H1 (cell line): ENCODE data around the gene CELF4. TPM values are rescaled to one million over a fixed set of nuclear protein-coding genes. Genes with fewer than 3 reads are reported as not detected.

Source experiments
- CTCF ChIA-PET: fragments of 300-600 bp; sonication (Branson Sonifier 250); formaldehyde crosslinking; loops from one replicate; lab custom pipeline; 2021; ENCODE audit not compliant: partially characterized antibody; lab: Charles Lee
- POLR2A ChIA-PET: fragments of 300-600 bp; sonication (Branson Sonifier 250); formaldehyde crosslinking; loops from one replicate; lab custom pipeline; 2021; ENCODE audit warnings: inconsistent platforms; ENCODE audit not compliant: partially characterized antibody; lab: Charles Lee
- DNase-seq, 2 experiments: peaks; one replicate each; pipeline versions ENCODE4 v3.0.0 to v3.0.0-alpha.2; 2010 to 2022; ENCODE audit warnings: low spot score in 2 of 2, low read depth in 1 of 2, mixed read lengths in 1 of 2
- FAIRE-seq: peaks from 2 replicates; lab custom pipeline; 2011; peaks lifted over from hg19 to GRCh38; lab: Jason Lieb, UNC
- H2AFZ ChIP-seq: 2 replicates; pipeline ENCODE4 v1.8.1; 2012; ENCODE audit warnings: low read length, inconsistent platforms
- H2AK5ac ChIP-seq: 2 replicates; pipeline ENCODE4 v1.6.1; 2013; ENCODE audit warnings: low read depth, low read length
- H2BK120ac ChIP-seq: replicated peaks from 2 replicates; pipeline ENCODE3; 2013; ENCODE audit warnings: low read depth, low read length, inconsistent platforms
- H2BK12ac ChIP-seq: 2 replicates; pipeline ENCODE4 v1.6.1; 2013; ENCODE audit warnings: low read depth, low read length
- H2BK15ac ChIP-seq: 2 replicates; pipeline ENCODE4 v1.6.1; 2013; ENCODE audit warnings: low read length
- H2BK20ac ChIP-seq: 2 replicates; pipeline ENCODE4 v1.6.1; 2013; ENCODE audit warnings: low read length
- H2BK5ac ChIP-seq: 2 replicates; pipeline ENCODE4 v1.6.1; 2013; ENCODE audit warnings: low read depth, low read length
- H3K14ac ChIP-seq: 2 replicates; pipeline ENCODE4 v1.6.1; 2013; ENCODE audit warnings: inconsistent platforms; ENCODE audit not compliant: insufficient read length
- H3K18ac ChIP-seq: 2 replicates; pipeline ENCODE4 v1.6.1; 2013; ENCODE audit warnings: low read length; ENCODE audit errors: extremely low read depth
- H3K23ac ChIP-seq: 2 replicates; pipeline ENCODE4 v1.6.1; 2013; ENCODE audit warnings: inconsistent platforms; ENCODE audit not compliant: insufficient read length
- H3K23me2 ChIP-seq: 2 replicates; pipeline ENCODE4 v1.6.1; 2013; ENCODE audit warnings: low read depth, low read length
- H3K27ac ChIP-seq: 2 replicates; pipeline ENCODE4 v1.6.1; 2011; ENCODE audit warnings: low read depth, low read length, inconsistent platforms
- H3K27me3 ChIP-seq, 4 experiments: replicated peaks in 1 of 4; 1 replicate in 1 of 4; 2 replicates in 3 of 4; pipeline versions ENCODE4 v1.6.1 to v1.8.1; 2011 to 2013; ENCODE audit warnings: low read length in 3 of 4, mild to moderate bottlenecking in 3 of 4, inconsistent platforms in 2 of 4, mixed read lengths in 2 of 4, moderate library complexity in 1 of 4; ENCODE audit not compliant: control insufficient read depth in 3 of 4, insufficient read depth in 3 of 4; ENCODE audit errors: extremely low read depth in 1 of 4
- H3K36me3 ChIP-seq, 4 experiments: 2 replicates each; pipeline versions ENCODE4 v1.6.1 to v1.8.1; 2011 to 2013; ENCODE audit warnings: mild to moderate bottlenecking in 4 of 4, low read length in 3 of 4, moderate library complexity in 2 of 4, control low read depth in 1 of 4, inconsistent platforms in 1 of 4; ENCODE audit not compliant: insufficient read depth in 4 of 4, control insufficient read depth in 2 of 4
- H3K4ac ChIP-seq: replicated peaks from 2 replicates; pipeline ENCODE3; 2013; ENCODE audit warnings: low read length, low read depth, mixed read lengths, inconsistent platforms; ENCODE audit not compliant: insufficient read length
- H3K4me1 ChIP-seq, 4 experiments: replicated peaks in 1 of 4; 1 replicate in 1 of 4; 2 replicates in 3 of 4; pipeline versions ENCODE4 v1.6.1 to v1.8.1; 2011 to 2013; ENCODE audit warnings: low read length in 3 of 4, inconsistent platforms in 2 of 4, mixed read lengths in 1 of 4; ENCODE audit not compliant: insufficient read depth in 4 of 4, control insufficient read depth in 3 of 4
- H3K4me2 ChIP-seq, 2 experiments: 2 replicates each; pipeline versions ENCODE4 v1.6.1 to v1.8.1; 2011 to 2013; ENCODE audit warnings: low read depth in 2 of 2, low read length in 2 of 2, control low read depth in 1 of 2, inconsistent platforms in 1 of 2, mild to moderate bottlenecking in 1 of 2; ENCODE audit not compliant: insufficient read depth in 1 of 2
- H3K4me3 ChIP-seq, 4 experiments: fragments of 200-600, 300-600 bp in 1 of 4; sonication (generic), shearing (Covaris generic), sonication (Bioruptor Twin) in 1 of 4; 2 replicates each; pipeline versions ENCODE4 v1.5.1 to v1.8.1; 2011 to 2016; ENCODE audit warnings: low read length in 4 of 4, low read depth in 3 of 4, control low read depth in 2 of 4, inconsistent platforms in 2 of 4, mild to moderate bottlenecking in 2 of 4, mixed read lengths in 1 of 4, moderate library complexity in 1 of 4; ENCODE audit not compliant: insufficient read depth in 2 of 4; ENCODE audit errors: extremely low read depth in 1 of 4
- H3K56ac ChIP-seq: replicated peaks from 2 replicates; pipeline ENCODE3; 2013; ENCODE audit warnings: low read depth, mild to moderate bottlenecking, mixed read lengths, low read length, inconsistent platforms; ENCODE audit not compliant: insufficient read length
- H3K79me1 ChIP-seq: 2 replicates; pipeline ENCODE4 v1.6.1; 2013; ENCODE audit warnings: low read depth, low read length, control low read depth
- H3K79me2 ChIP-seq, 2 experiments: 2 replicates each; pipeline versions ENCODE4 v1.6.1 to v1.8.1; 2012 to 2013; ENCODE audit warnings: low read length in 2 of 2, mild to moderate bottlenecking in 2 of 2, inconsistent platforms in 1 of 2; ENCODE audit not compliant: insufficient read depth in 2 of 2, control insufficient read depth in 1 of 2
- H3K9ac ChIP-seq, 4 experiments: replicated peaks in 1 of 4; 1 replicate in 1 of 4; 2 replicates in 3 of 4; pipeline versions ENCODE4 v1.6.1 to v1.8.1; 2011 to 2013; ENCODE audit warnings: low read depth in 3 of 4, low read length in 3 of 4, control low read depth in 2 of 4, mild to moderate bottlenecking in 2 of 4, moderate library complexity in 2 of 4, inconsistent platforms in 1 of 4; ENCODE audit errors: extremely low read depth in 1 of 4
- H3K9me3 ChIP-seq, 2 experiments: 2 replicates each; pipeline versions ENCODE4 v1.6.1 to v1.8.1; 2012 to 2013; ENCODE audit warnings: mild to moderate bottlenecking in 2 of 2, moderate library complexity in 2 of 2, control low read depth in 1 of 2, inconsistent platforms in 1 of 2, low read depth in 1 of 2, low read length in 1 of 2, mixed read lengths in 1 of 2; ENCODE audit not compliant: insufficient read depth in 2 of 2
- H4K20me1 ChIP-seq, 2 experiments: replicated peaks in 1 of 2; 2 replicates each; pipeline versions ENCODE3 to v1.8.1; 2011 to 2013; ENCODE audit warnings: inconsistent platforms in 2 of 2, low read length in 2 of 2, mild to moderate bottlenecking in 1 of 2; ENCODE audit not compliant: insufficient read depth in 2 of 2, control insufficient read depth in 1 of 2
- H4K5ac ChIP-seq: 2 replicates; pipeline ENCODE4 v1.6.1; 2013; ENCODE audit warnings: low read length, low read depth, mixed read lengths, inconsistent platforms; ENCODE audit not compliant: insufficient read length
- H4K8ac ChIP-seq: 2 replicates; pipeline ENCODE4 v1.8.0; 2013; ENCODE audit warnings: mild to moderate bottlenecking, moderate library complexity, low read length, inconsistent platforms; ENCODE audit not compliant: insufficient read depth; ENCODE audit errors: extremely low read depth
- H4K91ac ChIP-seq: replicated peaks from 2 replicates; pipeline ENCODE3; 2013; ENCODE audit warnings: low read length, mixed read lengths, inconsistent platforms; ENCODE audit not compliant: insufficient read length
- BCL11A ChIP-seq, 2 experiments: IDR thresholded peaks; one replicate each; pipeline ENCODE4 v1.6.1; 2011; ENCODE audit warnings: low read depth in 2 of 2, low read length in 2 of 2, mild to moderate bottlenecking in 2 of 2
- CREB1 ChIP-seq: IDR thresholded peaks from 2 replicates; pipeline ENCODE4 v1.6.1; 2012; ENCODE audit warnings: inconsistent platforms
- E2F6 ChIP-seq: IDR thresholded peaks from 2 replicates; pipeline ENCODE4 v1.6.1; 2012; ENCODE audit warnings: inconsistent platforms
- HDAC6 ChIP-seq: IDR thresholded peaks from one replicate; pipeline ENCODE4 v1.7.1; 2012; ENCODE audit warnings: low read depth, mild to moderate bottlenecking, inconsistent platforms, low read length, moderate library complexity
- JUND ChIP-seq: IDR thresholded peaks from 2 replicates; pipeline ENCODE4 v1.6.1; 2011; ENCODE audit warnings: mild to moderate bottlenecking, improper control_type of control experiment, low read length
- KDM1A ChIP-seq: fragments of 200-600, 300-600 bp; sonication (generic); IDR thresholded peaks from 2 replicates; pipeline ENCODE4 v1.7.1; 2016; ENCODE audit warnings: mild to moderate bottlenecking, low read length, borderline replicate concordance
- KDM5A ChIP-seq: fragments of 200-600 bp; IDR thresholded peaks from 2 replicates; pipeline ENCODE4 v1.7.1; 2012; ENCODE audit warnings: mild to moderate bottlenecking, low read length, inconsistent platforms, mixed read lengths
- RBBP5 ChIP-seq: IDR thresholded peaks from 2 replicates; pipeline ENCODE4 v1.7.1; 2012; ENCODE audit warnings: low read depth, mild to moderate bottlenecking, inconsistent platforms, low read length, moderate library complexity, borderline replicate concordance
- SIX5 ChIP-seq: IDR thresholded peaks from 2 replicates; pipeline ENCODE4 v1.6.1; 2011; ENCODE audit warnings: mild to moderate bottlenecking, low read depth, low read length
- SP2 ChIP-seq: IDR thresholded peaks from 2 replicates; pipeline ENCODE4 v1.6.1; 2012; ENCODE audit warnings: mild to moderate bottlenecking, low read length, inconsistent platforms
- SUZ12 ChIP-seq: fragments of 200-600 bp; sonication (generic); IDR thresholded peaks from 2 replicates; pipeline ENCODE4 v1.6.1; 2012; ENCODE audit warnings: mild to moderate bottlenecking, inconsistent platforms, low read length, moderate library complexity, mixed read lengths
- TAF1 ChIP-seq: IDR thresholded peaks from 2 replicates; pipeline ENCODE4 v1.6.1; 2011; ENCODE audit warnings: mild to moderate bottlenecking, low read depth, low read length
- USF2 ChIP-seq: IDR thresholded peaks from 2 replicates; pipeline ENCODE4 v1.6.1; 2011; ENCODE audit warnings: low read length, improper control_type of control experiment
- WGBS, 2 experiments: shearing (Covaris generic) in 1 of 2; methylation state at CpG; one replicate each; pipeline versions ENCODE4 v1.1.6 to v1.1.7; 2013 to 2015; ENCODE audit warnings: low lambda C conversion rate in 2 of 2, mixed read lengths in 2 of 2, inconsistent platforms in 1 of 2, low coverage in 1 of 2, missing lambda C conversion rate in 1 of 2; ENCODE audit not compliant: insufficient replicate concordance in 2 of 2, insufficient coverage in 1 of 2, insufficient read length in 1 of 2; ENCODE audit errors: extremely low coverage in 1 of 2, missing lambda C conversion rate in 1 of 2; 5-methylcytosine and 5-hydroxymethylcytosine counted together
- polyA plus RNA-seq, 7 experiments: library from polyadenylated mRNA; depleted of rRNA in 3 of 7; stranded (reverse) in 5 of 7; unstranded in 2 of 7; fragments of >200 nt in 5 of 7; fragments of 200-250 nt in 2 of 7; gene quantifications; 1 replicate in 5 of 7; 2 replicates in 1 of 7; 4 replicates in 1 of 7; pipeline versions ENCODE4 v1.2.1 to v1.2.3, GENCODE V29; 2011 to 2013; ENCODE audit warnings: missing spikeins in 2 of 7, mixed read lengths in 2 of 7
- total RNA-seq: library from RNA; stranded (reverse); fragmentation: NEBNext Ultra II Directional; extraction: Animal tissue kit (Norgen Biotek cat#: 25700); gene quantifications from 2 replicates; pipeline ENCODE4 v1.2.1, GENCODE V29; 2021

The CELF4 gene
- total and polyA plus RNA-seq, 2 of the 8 experiments (the other 6 are each of a cell fraction or from before 2014, with no cell fraction given) = 1.6 to 3.4 TPM

GRCh38 chr18:37391156-37391555 is 174.4 kb downstream of the CELF4 start:
- CTCF ChIA-PET = interaction anchor here (0.5 to 3.5 kb wide), 11 partner anchors 9 to 449 kb away, joined by 3 to 19 read pairs (median 4); no protein-coding TSS in a partner anchor
- H3K4me1 ChIP-seq = peaks cover 0 to 17% (median 14%) of the 10 kb centered on the region in 4 experiments; a peak in 6 of 7 replicates
- TF ChIP-seq SIX5 (no peak), E2F6 (no peak), JUND (no peak), KDM5A (no peak), USF2 (no peak), BCL11A (IDR thresholded peaks at IDR 0.05; ENCODE audit: low read depth in 2 of 2, low read length in 2 of 2) (no peak), KDM1A (no peak), SUZ12 (no peak), HDAC6 (no peak), RBBP5 (no peak), CREB1 (no peak), TAF1 (no peak), SP2 (no peak)

More at GRCh38 chr18:37391156-37391555, 174.4 kb downstream of the CELF4 start:
- Histone ChIP-seq H3K9me3 (peaks cover 10 to 13% of the 10 kb centered on the region in 2 experiments; a peak in 3 of 4 replicates), H4K8ac (no peak overlapping the region), H3K23me2 (peaks cover 2% of the 10 kb centered on the region; the same call in 1 of the 2 replicates), H3K79me2 (no peaks in the 10 kb centered on the region), H2BK12ac (peak overlapping the region; percentile 29; the same call in 1 of the 2 replicates), H3K27ac (no peak overlapping the region), H4K20me1 (peaks cover 1 to 2% of the 10 kb centered on the region in 2 experiments), H3K23ac (no peak overlapping the region), H4K5ac (no peak overlapping the region), H2BK5ac (no peak overlapping the region), H2BK15ac (no peak overlapping the region), H4K91ac (no peak overlapping the region), H3K9ac (no peak overlapping the region), H3K4me2 (no peak overlapping the region), H3K4me3 (no peak overlapping the region), H3K36me3 (no peaks in the 10 kb centered on the region), H3K27me3 (peaks cover 4 to 36% (median 25%) of the 10 kb centered on the region in 4 experiments), H2BK20ac (no peak overlapping the region), H3K79me1 (no peaks in the 10 kb centered on the region), H2AK5ac (peak overlapping the region; percentile 78), H3K14ac (no peak overlapping the region), H3K18ac (no peak overlapping the region), H2AFZ (no peak overlapping the region), H3K56ac (no peak overlapping the region), H2BK120ac (no peak overlapping the region), H3K4ac (no peak overlapping the region)
- no peak for FAIRE-seq
- 96% methylated on average over 2 of the region's 4 CpGs; no CpG with 5 or more reads in 1 of the 2 experiments for WGBS, 2 experiments
- no peak for DNase-seq
- POLR2A ChIA-PET = interaction anchor here (1.5 kb wide), 1 partner anchor 94 kb away, joined by 3 read pairs; no protein-coding TSS in a partner anchor
